Endothelial cell of umbilical vein (primary cell): ENCODE measurements around the gene RNF169. TPM values are rescaled to one million over a fixed set of nuclear protein-coding genes. Genes with fewer than 3 reads are reported as not detected.

Experiments used
- BruUV-seq: library from RNA; stranded (reverse); fragments of 400-500 nt; replicated peaks from 2 replicates; lab custom pipeline; 2021; lab: Mats Ljungman, UMichigan
- CTCF ChIA-PET: fragments of 300-600, 350-600 bp; sonication (Branson Sonifier 250); formaldehyde crosslinking; loops from one replicate; lab custom pipeline; 2021; ENCODE audit warnings: antibody characterized with exemption, inconsistent platforms; lab: Charles Lee
- POLR2A ChIA-PET: fragments of 300-600, 350-600 bp; sonication (Branson Sonifier 250); formaldehyde crosslinking; loops from one replicate; lab custom pipeline; 2021; ENCODE audit warnings: antibody characterized with exemption, inconsistent platforms; lab: Charles Lee
- DNase-seq: peaks from one replicate; pipeline ENCODE4 v3.0.0-alpha.2; 2011; ENCODE audit warnings: low read depth, low spot score
- FAIRE-seq: peaks from 2 replicates; lab custom pipeline; 2011; peaks lifted over from hg19 to GRCh38; lab: Jason Lieb, UNC
- H2AFZ ChIP-seq: 2 replicates; pipeline ENCODE4 v1.6.0; 2012; ENCODE audit warnings: low read depth, low read length, control low read depth, inconsistent platforms
- H3K27ac ChIP-seq: 2 replicates; pipeline ENCODE4 v1.5.1; 2011; ENCODE audit warnings: low read depth, mild to moderate bottlenecking, control low read depth, low read length, moderate library complexity; ENCODE audit not compliant: insufficient read depth
- H3K27me3 ChIP-seq, 2 experiments: 2 replicates each; pipeline versions ENCODE4 v1.6.0 to v1.6.1; 2011; ENCODE audit warnings: low read length in 2 of 2, mixed read lengths in 1 of 2; ENCODE audit not compliant: control insufficient read depth in 2 of 2, insufficient read depth in 2 of 2
- H3K36me3 ChIP-seq, 2 experiments: 2 replicates in 1 of 2; 3 replicates in 1 of 2; pipeline ENCODE4 v1.5.1; 2011; ENCODE audit warnings: low read length in 2 of 2, mild to moderate bottlenecking in 1 of 2, moderate library complexity in 1 of 2; ENCODE audit not compliant: control insufficient read depth in 2 of 2, insufficient read depth in 2 of 2; ENCODE audit errors: extremely low read depth in 1 of 2
- H3K4me1 ChIP-seq: 3 replicates; pipeline ENCODE4 v1.5.1; 2011; ENCODE audit warnings: mild to moderate bottlenecking, low read length; ENCODE audit not compliant: control insufficient read depth, insufficient read depth; ENCODE audit errors: extremely low read depth
- H3K4me2 ChIP-seq: 2 replicates; pipeline ENCODE4 v1.6.1; 2011; ENCODE audit warnings: low read length, control low read depth, mixed read lengths; ENCODE audit not compliant: insufficient read depth
- H3K4me3 ChIP-seq, 3 experiments: fragments of 200-600 bp in 1 of 3; sonication (generic), shearing (Covaris generic) in 1 of 3; replicated peaks in 1 of 3; 2 replicates each; pipeline ENCODE4 v1.5.1; 2011 to 2016; ENCODE audit warnings: control low read depth in 3 of 3, low read length in 3 of 3, mild to moderate bottlenecking in 2 of 3, inconsistent platforms in 1 of 3, low read depth in 1 of 3, moderate library complexity in 1 of 3; ENCODE audit not compliant: insufficient read depth in 1 of 3
- H3K79me2 ChIP-seq: 2 replicates; pipeline ENCODE4 v1.6.0; 2012; ENCODE audit warnings: low read length, inconsistent platforms; ENCODE audit not compliant: control insufficient read depth, insufficient read depth
- H3K9ac ChIP-seq: replicated peaks from 2 replicates; pipeline ENCODE3; 2011; ENCODE audit warnings: low read length, control low read depth; ENCODE audit not compliant: insufficient read depth; ENCODE audit errors: extremely low read depth
- H3K9me1 ChIP-seq: replicated peaks from 3 replicates; pipeline ENCODE4 v1.6.0; 2011; ENCODE audit warnings: mild to moderate bottlenecking, low read length; ENCODE audit not compliant: control insufficient read depth, insufficient read depth; ENCODE audit errors: extremely low read depth
- H3K9me3 ChIP-seq: replicated peaks from 2 replicates; pipeline ENCODE4 v1.5.1; 2012; ENCODE audit warnings: low read length, inconsistent platforms; ENCODE audit not compliant: control insufficient read depth, insufficient read depth
- H4K20me1 ChIP-seq: replicated peaks from 2 replicates; pipeline ENCODE3; 2011; ENCODE audit warnings: mild to moderate bottlenecking, low read length; ENCODE audit not compliant: control insufficient read depth, insufficient read depth; ENCODE audit errors: extremely low read depth
- MYC ChIP-seq: IDR thresholded peaks from one replicate; pipeline ENCODE4 v1.6.1; 2011; ENCODE audit warnings: mild to moderate bottlenecking, low read depth, low read length
- POLR2A ChIP-seq: IDR thresholded peaks from 2 replicates; pipeline ENCODE4 v1.6.1; 2012; ENCODE audit warnings: low read depth, mild to moderate bottlenecking, control low read depth, low read length
- POLR2AphosphoS5 ChIP-seq: IDR thresholded peaks from 2 replicates; pipeline ENCODE4 v1.6.1; 2012; ENCODE audit warnings: low read depth, mild to moderate bottlenecking, control low read depth, low read length, moderate library complexity; ENCODE audit not compliant: insufficient read depth
- dilution Hi-C: fragments of 300-500 bp; cut with MboI; formaldehyde crosslinking; loops from one replicate; pipeline ENCODE4 v1.15.0; 2019; ENCODE audit warnings: low sequenced_read_pairs; ENCODE audit not compliant: extremely low pct_ligation_motif_present
- intact Hi-C: fragments of 100-400 bp; cut with micrococcal nuclease; formaldehyde crosslinking; loops from one replicate; pipeline ENCODE4 v1.10.0; 2022
- polyA plus RNA-seq, 4 experiments: library from polyadenylated mRNA; depleted of rRNA in 3 of 4; stranded (reverse) in 3 of 4; unstranded in 1 of 4; fragments of >200 nt; gene quantifications; 2 replicates each; pipeline versions ENCODE4 v1.2.1 to v1.2.3, GENCODE V29; 2011 to 2012; ENCODE audit warnings: missing spikeins in 1 of 4
- total RNA-seq: library from RNA; stranded (reverse); gene quantifications from 2 replicates; pipeline ENCODE4 v1.2.3, GENCODE V29; 2021

RNF169 gene
- total and polyA plus RNA-seq, 2 donors (not counting 3 experiments of a cell fraction or from before 2014, with no cell fraction given): 5.8 to 21.3 TPM

GRCh38 chr11:74755395-74755995 lies 6.8 kb downstream of the RNF169 start:
- dilution Hi-C loops: no loop called here
- CTCF ChIA-PET: interaction anchor here (0.9 to 3.9 kb wide), 9 partner anchors 11 to 67 kb away, joined by 3 to 26 read pairs (median 4); no protein-coding TSS in a partner anchor

GRCh38 chr11:74756571-74756970 lies 7.9 kb downstream of the RNF169 start:
- intact Hi-C loops (no loop called here), dilution Hi-C loops (no loop called here)
- Histone ChIP-seq H3K9ac (no peak overlapping the region), H3K4me3 (no peak overlapping the region), H3K9me1 (no peaks in the 10 kb centered on the region), H2AFZ (no peak overlapping the region), H3K27me3 (no peaks in the 10 kb centered on the region), H3K4me1 (peaks cover 34% of the 10 kb centered on the region), H4K20me1 (no peaks in the 10 kb centered on the region), H3K9me3 (no peaks in the 10 kb centered on the region), H3K79me2 (peaks cover 39% of the 10 kb centered on the region), H3K36me3 (no peaks in the 10 kb centered on the region), H3K27ac (no peak overlapping the region), H3K4me2 (peak overlapping the region; percentile 24)
- CTCF ChIA-PET: interaction anchor here (1.0 kb wide), 1 partner anchor 13 kb away, joined by 4 read pairs; no protein-coding TSS in a partner anchor
- no TSS peak for BruUV-seq
- DNase-seq: no peak
- FAIRE-seq: no peak
- POLR2A ChIA-PET: no interaction called here
- TF ChIP-seq POLR2AphosphoS5: no peak

More at GRCh38 chr11:74755395-74755995, 6.8 kb downstream of the RNF169 start:
- no peaks in the 10 kb centered on the region for H4K20me1 ChIP-seq
- H3K4me2 ChIP-seq: peak overlapping the region; percentile 95
- peak overlapping the region in 1 of 3 experiments; percentile 64 for H3K4me3 ChIP-seq
- no peaks in the 10 kb centered on the region for H3K9me1 ChIP-seq
- H3K79me2 ChIP-seq: peaks cover 50% of the 10 kb centered on the region
- POLR2A ChIA-PET: interaction anchor here (0.6 to 1.0 kb wide), 3 partner anchors 15 to 66 kb away, joined by 3 to 4 read pairs (median 3); no protein-coding TSS in a partner anchor
- no peaks in the 10 kb centered on the region for H3K36me3 ChIP-seq
- no TSS peak for BruUV-seq
- peaks cover 39% of the 10 kb centered on the region for H3K4me1 ChIP-seq
- TF ChIP-seq POLR2A (no peak), MYC (no peak)
- peak overlapping the region; percentile 86 for H3K27ac ChIP-seq
- no peaks in the 10 kb centered on the region for H3K27me3 ChIP-seq
- no peaks in the 10 kb centered on the region for H3K9me3 ChIP-seq
- H2AFZ ChIP-seq: no peak overlapping the region
- intact Hi-C loops: loop anchor here (1.0 kb wide), 3 partner anchors 15 to 85 kb away; no protein-coding TSS in a partner anchor
- peak overlapping the region; percentile 19 for H3K9ac ChIP-seq
- FAIRE-seq: no peak
- DNase-seq: no peak
